ENCODE measurements around the gene SERPINB1.

SERPINB1 gene

GRCh38 chr6:2799936-2800527, 41.6 kb downstream of the SERPINB1 start:
- Histone ChIP-seq H3K9ac (ENCODE audit: insufficient read length) (no peak overlapping the region), H3K4me3 (no peak overlapping the region), H3K27ac (no peak overlapping the region), H3K36me3 (ENCODE audit: insufficient read depth, low read length) (no peaks in the 10 kb centered on the region), H3K9me3 (ENCODE audit: low read depth, low read length) (no peaks in the 10 kb centered on the region)
- TF ChIP-seq FOXP2 (optimal IDR thresholded peaks at IDR 0.05; ENCODE audit: control extremely low read depth, extremely low read length, insufficient read depth) = no peak
- DNase-seq (ENCODE audit: low read depth, low spot score) = no peak

GRCh38 chr6:2798586-2799134, 43.0 kb downstream of the SERPINB1 start:
- H3K9me3 ChIP-seq (ENCODE audit: low read depth, low read length) = no peaks in the 10 kb centered on the region
- no peak overlapping the region for H3K9ac ChIP-seq (ENCODE audit: insufficient read length)
- no peak for TF ChIP-seq POLR2AphosphoS5 (IDR thresholded peaks at IDR 0.05; ENCODE audit: borderline replicate concordance, low read depth, low read length)
- no peak for TF ChIP-seq EZH2 (IDR thresholded peaks at IDR 0.05)
- no peak for TF ChIP-seq FOXP2 (optimal IDR thresholded peaks at IDR 0.05; ENCODE audit: control extremely low read depth, extremely low read length, insufficient read depth)
- no peak overlapping the region for H3K4me3 ChIP-seq
- DNase-seq (ENCODE audit: low read depth, low spot score) = no peak
- H3K27ac ChIP-seq = no peak overlapping the region
- H3K36me3 ChIP-seq (ENCODE audit: insufficient read depth, low read length) = no peaks in the 10 kb centered on the region

- Histone ChIP-seq H3K9ac (ENCODE audit: insufficient read length) (no peak overlapping the region), H3K4me3 (no peak overlapping the region)
Measured at GRCh38 chr6:2797564-2798031, 44.1 kb downstream of the SERPINB1 start.

GRCh38 chr6:2796861-2797260, 44.8 kb downstream of the SERPINB1 start:
- no peak overlapping the region for H3K9ac ChIP-seq (ENCODE audit: insufficient read length)

More at GRCh38 chr6:2797564-2798031, 44.1 kb downstream of the SERPINB1 start:
- Histone ChIP-seq H3K36me3 (ENCODE audit: insufficient read depth, low read length) (no peaks in the 10 kb centered on the region), H3K9me3 (ENCODE audit: low read depth, low read length) (no peaks in the 10 kb centered on the region), H3K27ac (no peak overlapping the region)
- no peak for DNase-seq (ENCODE audit: low read depth, low spot score)
- TF ChIP-seq EZH2 (IDR thresholded peaks at IDR 0.05) (no peak), POLR2AphosphoS5 (IDR thresholded peaks at IDR 0.05; ENCODE audit: borderline replicate concordance, low read depth, low read length) (no peak), FOXP2 (optimal IDR thresholded peaks at IDR 0.05; ENCODE audit: control extremely low read depth, extremely low read length, insufficient read depth) (no peak)

GRCh38 chr6:2795956-2796355, 45.7 kb downstream of the SERPINB1 start:
- no peak for DNase-seq (ENCODE audit: low read depth, low spot score)
- TF ChIP-seq POLR2AphosphoS5 (IDR thresholded peaks at IDR 0.05; ENCODE audit: borderline replicate concordance, low read depth, low read length) (no peak), EZH2 (IDR thresholded peaks at IDR 0.05) (no peak)
- Histone ChIP-seq H3K36me3 (ENCODE audit: insufficient read depth, low read length) (no peaks in the 10 kb centered on the region), H3K4me3 (no peak overlapping the region), H3K9ac (ENCODE audit: insufficient read length) (no peak overlapping the region), H3K9me3 (ENCODE audit: low read depth, low read length) (no peaks in the 10 kb centered on the region), H3K27ac (no peak overlapping the region)

More at GRCh38 chr6:2796861-2797260, 44.8 kb downstream of the SERPINB1 start:
- TF ChIP-seq POLR2AphosphoS5 (IDR thresholded peaks at IDR 0.05; ENCODE audit: borderline replicate concordance, low read depth, low read length) (no peak), EZH2 (IDR thresholded peaks at IDR 0.05) (no peak), FOXP2 (optimal IDR thresholded peaks at IDR 0.05; ENCODE audit: control extremely low read depth, extremely low read length, insufficient read depth) (no peak)
- DNase-seq (ENCODE audit: low read depth, low spot score) = no peak
- no peak overlapping the region for H3K27ac ChIP-seq
- no peaks in the 10 kb centered on the region for H3K9me3 ChIP-seq (ENCODE audit: low read depth, low read length)
- H3K4me3 ChIP-seq = no peak overlapping the region
- H3K36me3 ChIP-seq (ENCODE audit: insufficient read depth, low read length) = no peaks in the 10 kb centered on the region

GRCh38 chr6:2795162-2795561, 46.5 kb downstream of the SERPINB1 start:
- TF ChIP-seq POLR2AphosphoS5 (IDR thresholded peaks at IDR 0.05; ENCODE audit: borderline replicate concordance, low read depth, low read length) (no peak), FOXP2 (optimal IDR thresholded peaks at IDR 0.05; ENCODE audit: control extremely low read depth, extremely low read length, insufficient read depth) (no peak), EZH2 (IDR thresholded peaks at IDR 0.05) (no peak)
- no peak overlapping the region for H3K4me3 ChIP-seq
- DNase-seq (ENCODE audit: low read depth, low spot score) = no peak
- H3K36me3 ChIP-seq (ENCODE audit: insufficient read depth, low read length) = no peaks in the 10 kb centered on the region
- H3K27ac ChIP-seq = no peak overlapping the region
- H3K9ac ChIP-seq (ENCODE audit: insufficient read length) = no peak overlapping the region
- no peaks in the 10 kb centered on the region for H3K9me3 ChIP-seq (ENCODE audit: low read depth, low read length)

- no peak for TF ChIP-seq POLR2AphosphoS5 (IDR thresholded peaks at IDR 0.05; ENCODE audit: borderline replicate concordance, low read depth, low read length)
- no peak for TF ChIP-seq EZH2 (IDR thresholded peaks at IDR 0.05)
- TF ChIP-seq FOXP2 (optimal IDR thresholded peaks at IDR 0.05; ENCODE audit: control extremely low read depth, extremely low read length, insufficient read depth) = no peak
- H3K9ac ChIP-seq (ENCODE audit: insufficient read length) = no peak overlapping the region
- no peak for DNase-seq (ENCODE audit: low read depth, low spot score)
Measured at GRCh38 chr6:2794171-2794730, 47.4 kb downstream of the SERPINB1 start.

GRCh38 chr6:2793534-2794151, 48.0 kb downstream of the SERPINB1 start:
- Histone ChIP-seq H3K9ac (ENCODE audit: insufficient read length) (no peak overlapping the region), H3K9me3 (ENCODE audit: low read depth, low read length) (no peaks in the 10 kb centered on the region), H3K4me3 (no peak overlapping the region), H3K36me3 (ENCODE audit: insufficient read depth, low read length) (no peaks in the 10 kb centered on the region), H3K27ac (no peak overlapping the region)
- no peak for DNase-seq (ENCODE audit: low read depth, low spot score)
- TF ChIP-seq POLR2AphosphoS5 (IDR thresholded peaks at IDR 0.05; ENCODE audit: borderline replicate concordance, low read depth, low read length) (no peak), FOXP2 (optimal IDR thresholded peaks at IDR 0.05; ENCODE audit: control extremely low read depth, extremely low read length, insufficient read depth) (no peak), EZH2 (IDR thresholded peaks at IDR 0.05) (no peak)

More at GRCh38 chr6:2794171-2794730, 47.4 kb downstream of the SERPINB1 start:
- H3K9me3 ChIP-seq (ENCODE audit: low read depth, low read length) = no peaks in the 10 kb centered on the region
- no peak overlapping the region for H3K4me3 ChIP-seq
- no peak overlapping the region for H3K27ac ChIP-seq
- H3K36me3 ChIP-seq (ENCODE audit: insufficient read depth, low read length) = no peaks in the 10 kb centered on the region
